Mesangial cell (primary cell): ENCODE data around the gene FAM199X. TPM values are rescaled to one million over a fixed set of nuclear protein-coding genes. Genes with fewer than 3 reads are reported as not detected.

Experiments used
- total RNA-seq: library from RNA; depleted of rRNA; stranded (reverse); fragments of >200 nt; gene quantifications from 2 replicates; pipeline ENCODE4 v1.2.3, GENCODE V29; 2015

The FAM199X gene
- total RNA-seq = 14.7 and 18.1 TPM in 2 replicates

GRCh38 chrX:104165894-104166734 lies at the start of gene FAM199X:
Gene FAM199X (plus strand): TSS chrX:104166453. CDS start chrX:104166786, 333 bp downstream.

GRCh38 chrX:104156630-104157529 lies 9.4 kb upstream of the FAM199X start, which contains the start of gene SLC25A53:
Gene SLC25A53 (minus strand): TSS chrX:104157009. CDS start chrX:104105257, 51,752 bp downstream.

Other genes with a start within 250 kb of the FAM199X start
- gene TMSB15B, start 203.8 kb upstream of the FAM199X start, total RNA-seq = 4.2 and 13.7 TPM in 2 replicates
- gene H2BW1, start 152.7 kb upstream of the FAM199X start, total RNA-seq = not detected in 2 replicates
- not detected in 2 replicates for gene H2BW2, start 126.5 kb upstream of the FAM199X start, total RNA-seq
- 2.0 and 2.5 TPM in 2 replicates for gene TMSB15C, start 90.2 kb upstream of the FAM199X start, total RNA-seq
- 1.3 and 3.2 TPM in 2 replicates for gene ZCCHC18, start 53.9 kb upstream of the FAM199X start, total RNA-seq
- gene SLC25A53, start 9.4 kb upstream of the FAM199X start, total RNA-seq = 2.3 and 4.4 TPM in 2 replicates
- gene ESX1, start 88.5 kb downstream of the FAM199X start, total RNA-seq = 0.33 TPM in 1 of 2 replicates, not detected in the other